ENCODE results near the gene ANKRD11. TPM values are rescaled to one million over a fixed set of nuclear protein-coding genes. Genes with fewer than 3 reads are reported as not detected.
"Not testable (repeated sequence)": the region's sequence is repeated elsewhere in the genome, so short reads cannot be mapped to it uniquely, and the experiment has no call there.

Gene ANKRD11
- total and polyA plus RNA-seq, 3 experiments from 2014 or later: 39.8 to 150 (median 130) TPM

GRCh38 chr16:89246383-89246902 lies 243.9 kb downstream of the ANKRD11 start:
- Histone ChIP-seq H3K9me3 (ENCODE audit: low read length) (no peaks in the 10 kb centered on the region), H3K4me1 (ENCODE audit: insufficient read depth, low read length) (peaks cover 10% of the 10 kb centered on the region), H3K4me3 (ENCODE audit: low read length) (no peak overlapping the region), H3K36me3 (ENCODE audit: insufficient read depth, low read length) (no peaks in the 10 kb centered on the region), H3K27ac (ENCODE audit: low read depth, low read length) (no peak overlapping the region), H3K27me3 (ENCODE audit: insufficient read depth, low read length, poor library complexity, severe bottlenecking) (no peaks in the 10 kb centered on the region)
- CTCF ChIA-PET: interaction anchor here (1.1 kb wide), 2 partner anchors 43 to 162 kb away, joined by 3 read pairs; no protein-coding TSS in a partner anchor
- Mint-ChIP-seq H3K36me3 (peaks cover 0 to 7% (median 2%) of the 10 kb centered on the region in 3 donors), H3K9me3 (peaks cover 0 to 9% (median 9%) of the 10 kb centered on the region in 5 donors), H3K27me3 (no peaks in the 10 kb centered on the region), H3K27ac (peak overlapping the region in 7 of 8 donors; percentile 29 to 87 (median 63)), H3K4me1 (peaks cover 8 to 24% (median 16%) of the 10 kb centered on the region in 3 donors), H3K4me3 (peak overlapping the region in 5 of 7 donors; percentile 50 to 62 (median 61))
- POLR2A ChIA-PET: interaction anchor here (1.6 kb wide), 1 partner anchor 70 kb away, joined by 9 read pairs; no protein-coding TSS in a partner anchor
- no peak for DNase-seq

GRCh38 chr16:89244754-89245153 lies 245.6 kb downstream of the ANKRD11 start:
- POLR2A ChIA-PET: no interaction called here
- H3K9me3 Mint-ChIP-seq: peaks cover 0 to 2% (median 0%) of the 10 kb centered on the region in 5 donors
- peaks cover 12 to 35% (median 15%) of the 10 kb centered on the region in 3 donors for H3K4me1 Mint-ChIP-seq

GRCh38 chr16:89244264-89244663 lies 246.1 kb downstream of the ANKRD11 start:
- H3K9me3 Mint-ChIP-seq; H3K36me3 Mint-ChIP-seq; H3K36me3 ChIP-seq (ENCODE audit: insufficient read depth, low read length); DNase-seq; H3K27me3 Mint-ChIP-seq; H3K9me3 ChIP-seq (ENCODE audit: low read length); H3K27ac ChIP-seq (ENCODE audit: low read depth, low read length); H3K4me3 ChIP-seq (ENCODE audit: low read length); H3K27me3 ChIP-seq (ENCODE audit: insufficient read depth, low read length, poor library complexity, severe bottlenecking); CTCF ChIA-PET: not testable (repeated sequence)
- H3K4me1 Mint-ChIP-seq: peaks cover 13 to 36% (median 14%) of the 10 kb centered on the region in 3 donors
- POLR2A ChIA-PET: interaction anchor here (0.5 kb wide), 1 partner anchor 15 kb away, joined by 4 read pairs; no protein-coding TSS in a partner anchor
- peaks cover 10% of the 10 kb centered on the region for H3K4me1 ChIP-seq (ENCODE audit: insufficient read depth, low read length)
- H3K4me3 Mint-ChIP-seq: peak overlapping the region in 1 of 7 donors; percentile 45
- H3K27ac Mint-ChIP-seq: peak overlapping the region in 4 of 8 donors; percentile 27 to 92 (median 64)

More at GRCh38 chr16:89244754-89245153, 245.6 kb downstream of the ANKRD11 start:
- peaks cover 0 to 3% (median 0%) of the 10 kb centered on the region in 3 donors for H3K36me3 Mint-ChIP-seq
- CTCF ChIA-PET: no interaction called here
- Histone ChIP-seq H3K4me3 (ENCODE audit: low read length) (no peak overlapping the region), H3K36me3 (ENCODE audit: insufficient read depth, low read length) (no peaks in the 10 kb centered on the region), H3K27ac (ENCODE audit: low read depth, low read length) (no peak overlapping the region), H3K9me3 (ENCODE audit: low read length) (no peaks in the 10 kb centered on the region), H3K27me3 (ENCODE audit: insufficient read depth, low read length, poor library complexity, severe bottlenecking) (no peaks in the 10 kb centered on the region), H3K4me1 (ENCODE audit: insufficient read depth, low read length) (peaks cover 10% of the 10 kb centered on the region)
- DNase-seq: no peak
- peaks cover 0 to 2% of the 10 kb centered on the region in 2 donors for H3K27me3 Mint-ChIP-seq
- H3K4me3 Mint-ChIP-seq: peak overlapping the region in 1 of 7 donors; percentile 58
- H3K27ac Mint-ChIP-seq: peak overlapping the region in 2 of 8 donors; percentile 68 to 72

- Mint-ChIP-seq H3K27ac (peak overlapping the region in 7 of 8 donors; percentile 27 to 92 (median 81)), H3K4me1 (peaks cover 13 to 36% (median 14%) of the 10 kb centered on the region in 3 donors), H3K9me3 (no peaks in the 10 kb centered on the region), H3K4me3 (peak overlapping the region in 1 of 7 donors; percentile 45), H3K27me3 (peaks cover 0 to 2% of the 10 kb centered on the region in 2 donors), H3K36me3 (peaks cover 0 to 3% (median 0%) of the 10 kb centered on the region in 3 donors)
- Histone ChIP-seq H3K4me1 (ENCODE audit: insufficient read depth, low read length) (peaks cover 10% of the 10 kb centered on the region), H3K27ac (ENCODE audit: low read depth, low read length) (no peak overlapping the region), H3K27me3 (ENCODE audit: insufficient read depth, low read length, poor library complexity, severe bottlenecking) (no peaks in the 10 kb centered on the region), H3K9me3 (ENCODE audit: low read length) (no peaks in the 10 kb centered on the region), H3K4me3 (ENCODE audit: low read length) (no peak overlapping the region), H3K36me3 (ENCODE audit: insufficient read depth, low read length) (no peaks in the 10 kb centered on the region)
- ChIA-PET CTCF (no interaction called here), POLR2A (interaction anchor here (0.5 kb wide), 1 partner anchor 15 kb away, joined by 4 read pairs; no protein-coding TSS in a partner anchor)
- no peak for DNase-seq
Measured at GRCh38 chr16:89243664-89244063, 246.7 kb downstream of the ANKRD11 start.

GRCh38 chr16:89242795-89243200 lies 247.6 kb downstream of the ANKRD11 start:
- Mint-ChIP-seq H3K4me3 (peak overlapping the region in 6 of 7 donors; percentile 3 to 84 (median 37)), H3K4me1 (peaks cover 13 to 33% (median 14%) of the 10 kb centered on the region in 3 donors), H3K36me3 (peaks cover 0 to 3% (median 0%) of the 10 kb centered on the region in 3 donors), H3K9me3 (no peaks in the 10 kb centered on the region), H3K27me3 (peaks cover 0 to 2% of the 10 kb centered on the region in 2 donors), H3K27ac (peak overlapping the region; percentile 41 to 96 (median 82))
- ChIA-PET POLR2A (no interaction called here), CTCF (no interaction called here)
- H3K9me3 ChIP-seq (ENCODE audit: low read length): no peaks in the 10 kb centered on the region
- H3K27ac ChIP-seq (ENCODE audit: low read depth, low read length): no peak overlapping the region
- peaks cover 4% of the 10 kb centered on the region for H3K4me1 ChIP-seq (ENCODE audit: insufficient read depth, low read length)
- H3K27me3 ChIP-seq (ENCODE audit: insufficient read depth, low read length, poor library complexity, severe bottlenecking): no peaks in the 10 kb centered on the region
- H3K36me3 ChIP-seq (ENCODE audit: insufficient read depth, low read length): no peaks in the 10 kb centered on the region
- DNase-seq: no peak
- H3K4me3 ChIP-seq (ENCODE audit: low read length): no peak overlapping the region

GRCh38 chr16:89241187-89242007 lies 249.0 kb downstream of the ANKRD11 start:
- ChIA-PET POLR2A (interaction anchor here (0.6 to 1.7 kb wide), 7 partner anchors 24 to 430 kb away, joined by 3 to 5 read pairs (median 4); partner anchors contain the start of genes APRT, CHMP1A, SPATA33 and SPG7), CTCF (interaction anchor here (0.6 to 2.4 kb wide), 5 partner anchors 24 to 779 kb away, joined by 3 to 12 read pairs (median 6); partner anchors contain the start of genes SPG7 and ZNF778)

GRCh38 chr16:89237733-89238132 lies 252.6 kb downstream of the ANKRD11 start:
- Mint-ChIP-seq H3K36me3 (peaks cover 8 to 15% (median 9%) of the 10 kb centered on the region in 3 donors), H3K9me3 (no peaks in the 10 kb centered on the region), H3K4me3 (peak overlapping the region in 1 of 7 donors; percentile 32), H3K27me3 (peaks cover 0 to 2% of the 10 kb centered on the region in 2 donors), H3K27ac (no peak overlapping the region), H3K4me1 (peaks cover 7 to 17% (median 11%) of the 10 kb centered on the region in 3 donors)
- H3K27ac ChIP-seq (ENCODE audit: low read depth, low read length): no peak overlapping the region
- H3K36me3 ChIP-seq (ENCODE audit: insufficient read depth, low read length): no peaks in the 10 kb centered on the region
- H3K9me3 ChIP-seq (ENCODE audit: low read length): no peaks in the 10 kb centered on the region
- no peak for DNase-seq
- ChIA-PET CTCF (no interaction called here), POLR2A (no interaction called here)
- H3K4me1 ChIP-seq (ENCODE audit: insufficient read depth, low read length): peaks cover 4% of the 10 kb centered on the region
- H3K27me3 ChIP-seq (ENCODE audit: insufficient read depth, low read length, poor library complexity, severe bottlenecking): no peaks in the 10 kb centered on the region
- H3K4me3 ChIP-seq (ENCODE audit: low read length): no peak overlapping the region

More at GRCh38 chr16:89241187-89242007, 249.0 kb downstream of the ANKRD11 start:
- H3K27me3 ChIP-seq (ENCODE audit: insufficient read depth, low read length, poor library complexity, severe bottlenecking): no peaks in the 10 kb centered on the region
- Mint-ChIP-seq H3K36me3 (peaks cover 0 to 3% (median 0%) of the 10 kb centered on the region in 3 donors), H3K4me3 (peak overlapping the region; percentile 90 to 99 (median 96)), H3K4me1 (peaks cover 13 to 29% (median 14%) of the 10 kb centered on the region in 3 donors), H3K9me3 (no peaks in the 10 kb centered on the region), H3K27ac (peak overlapping the region; percentile 97 to 100 (median 98)), H3K27me3 (peaks cover 0 to 2% of the 10 kb centered on the region in 2 donors)
- peak overlapping the region; percentile 86 for H3K4me3 ChIP-seq (ENCODE audit: low read length)
- peaks cover 4% of the 10 kb centered on the region for H3K4me1 ChIP-seq (ENCODE audit: insufficient read depth, low read length)
- no peaks in the 10 kb centered on the region for H3K9me3 ChIP-seq (ENCODE audit: low read length)
- H3K27ac ChIP-seq (ENCODE audit: low read depth, low read length): peak overlapping the region; percentile 99
- peak; percentile 81 to 97 (median 92) for DNase-seq
- no peaks in the 10 kb centered on the region for H3K36me3 ChIP-seq (ENCODE audit: insufficient read depth, low read length)
